ENCODE measurements around the gene SLC35F3. TPM values are rescaled to one million over a fixed set of nuclear protein-coding genes. Genes with fewer than 3 reads are reported as not detected.
"Not testable (repeated sequence)": the region's sequence is repeated elsewhere in the genome, so short reads cannot be mapped to it uniquely, and the experiment has no call there.

The SLC35F3 gene
- total RNA-seq, 1 donor from 2014 or later = 1.6 TPM

GRCh38 chr1:233885196-233885920, 19.1 kb upstream of the SLC35F3 start:
- DNase-seq (ENCODE audit: low read depth) = no peak
- no peak overlapping the region for H3K4me3 ChIP-seq (ENCODE audit: low read depth, low read length)
- no peak for TF ChIP-seq CTCF (conservative IDR thresholded peaks at IDR 0.05; ENCODE audit: low read depth, low read length)

DNA sequence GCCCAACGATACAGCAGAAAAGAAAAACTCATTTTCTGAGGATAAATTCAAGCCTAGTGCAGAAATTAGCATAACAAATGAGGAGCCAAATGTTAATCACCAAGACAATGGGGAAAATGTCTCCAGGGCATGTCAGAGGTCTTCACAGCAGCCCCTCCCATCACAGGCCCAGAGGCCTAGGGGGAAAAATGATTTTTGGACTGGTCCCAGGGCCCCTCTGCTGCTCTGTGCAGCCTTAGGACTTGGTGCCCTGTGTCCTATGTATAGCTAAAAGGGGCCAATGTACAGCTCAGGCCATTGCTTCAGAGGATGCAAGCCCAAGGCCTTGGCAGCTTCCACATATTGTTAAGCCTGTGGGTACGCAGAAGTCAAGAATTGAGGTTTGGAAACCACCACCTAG, 13.3 kb upstream of the SLC35F3 start:
- DNase-seq (ENCODE audit: low read depth); H3K4me3 ChIP-seq (ENCODE audit: low read depth, low read length): not testable (repeated sequence)

DNA sequence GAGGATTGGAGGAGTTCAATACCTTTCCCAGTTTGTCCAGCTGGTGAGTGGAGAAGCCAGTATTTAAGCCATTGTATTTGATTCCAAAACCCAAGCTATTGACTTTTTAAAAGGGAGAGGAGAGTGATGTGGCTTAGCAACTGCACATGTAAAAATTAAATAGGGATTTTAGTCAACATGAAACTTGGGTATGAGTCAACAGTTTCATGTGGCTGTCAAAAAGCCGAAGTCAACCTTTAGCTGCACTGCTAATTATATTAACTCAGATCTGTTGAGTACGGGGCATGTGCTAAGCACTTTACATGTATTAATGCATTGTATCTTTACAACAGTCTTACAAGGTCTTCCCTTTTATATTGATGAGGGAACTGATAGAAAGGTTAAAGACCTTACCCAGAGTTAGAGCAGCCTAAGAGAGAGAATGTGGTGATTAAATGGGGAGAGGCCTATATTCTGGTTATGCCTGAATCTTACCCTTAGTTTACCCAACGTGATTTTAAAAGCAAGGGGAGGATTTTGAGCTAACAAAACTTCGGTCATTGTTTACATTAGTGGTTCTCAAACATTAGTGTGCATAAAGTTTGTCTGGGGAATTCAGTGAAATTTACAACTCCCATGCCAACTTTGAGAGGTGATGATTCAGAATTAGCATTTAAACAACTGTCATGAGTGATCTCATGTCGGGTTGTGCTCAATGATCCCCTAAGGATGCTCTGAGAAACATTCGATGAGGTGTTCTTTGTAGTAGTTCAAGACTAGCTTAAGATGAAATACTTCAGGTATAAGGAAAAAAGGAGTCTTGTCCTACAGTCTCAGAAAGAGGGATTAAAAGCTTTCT, 6.9 kb upstream of the SLC35F3 start:
- no peak for DNase-seq (ENCODE audit: low read depth)
- TF ChIP-seq CTCF (conservative IDR thresholded peaks at IDR 0.05; ENCODE audit: low read depth, low read length) = no peak
- H3K4me3 ChIP-seq (ENCODE audit: low read depth, low read length) = no peak overlapping the region

DNA sequence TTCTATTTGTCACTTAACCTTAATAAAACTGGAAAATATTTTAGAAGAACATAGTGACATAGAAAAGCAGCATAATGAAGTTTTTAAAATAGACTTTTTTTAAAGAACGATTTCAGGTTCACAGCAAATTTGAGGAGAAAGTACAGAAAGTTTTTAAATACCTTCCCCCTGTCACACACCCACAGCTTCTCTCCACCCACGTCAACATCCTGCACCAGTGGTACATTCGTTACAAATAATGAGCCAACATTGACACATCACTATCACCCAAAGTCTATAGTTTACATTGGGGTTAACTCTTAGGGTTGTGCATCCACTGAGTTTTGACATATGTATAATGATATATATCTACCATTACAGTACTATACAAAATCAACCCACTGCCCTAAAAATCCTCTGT, 3.0 kb upstream of the SLC35F3 start:
- DNase-seq (ENCODE audit: low read depth) = no peak
- H3K4me3 ChIP-seq (ENCODE audit: low read depth, low read length) = no peak overlapping the region
- TF ChIP-seq CTCF (conservative IDR thresholded peaks at IDR 0.05; ENCODE audit: low read depth, low read length) = no peak

DNA sequence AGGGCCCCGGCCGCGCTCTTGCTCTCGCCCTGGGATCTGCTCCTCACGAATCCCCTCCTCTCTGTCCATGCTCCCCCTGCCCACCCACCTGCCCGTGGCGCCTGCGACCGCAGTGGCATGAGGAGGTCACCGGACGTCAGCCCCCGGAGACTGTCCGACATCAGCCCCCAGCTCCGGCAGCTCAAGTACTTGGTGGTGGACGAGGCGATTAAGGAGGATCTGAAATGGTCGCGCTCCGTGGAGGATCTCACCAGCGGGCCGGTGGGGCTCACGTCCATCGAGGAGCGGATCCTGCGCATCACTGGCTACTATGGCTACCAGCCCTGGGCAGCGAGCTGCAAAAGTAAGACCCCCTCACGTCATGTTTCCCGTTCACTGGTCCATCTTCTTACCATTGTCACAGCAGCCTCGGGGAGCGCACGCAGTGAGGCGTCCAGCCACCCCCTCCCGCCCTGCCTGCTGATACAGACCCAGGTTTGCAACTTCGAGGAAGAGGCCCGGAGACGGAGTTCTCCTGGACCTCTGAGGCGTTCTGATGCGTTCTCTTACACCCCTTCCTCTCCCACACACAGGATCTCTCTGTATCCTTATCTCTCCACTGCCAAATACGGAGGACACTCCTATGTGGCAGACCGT, 1.1 kb downstream of the SLC35F3 start:
- H3K4me3 ChIP-seq (ENCODE audit: low read depth, low read length) = peak overlapping the region; percentile 68
- DNase-seq (ENCODE audit: low read depth) = no peak
- no peak for TF ChIP-seq CTCF (conservative IDR thresholded peaks at IDR 0.05; ENCODE audit: low read depth, low read length)

- no peak for DNase-seq (ENCODE audit: low read depth)
- H3K4me3 ChIP-seq (ENCODE audit: low read depth, low read length) = no peak overlapping the region
Observed at GRCh38 chr1:233907151-233907550, 2.7 kb downstream of the SLC35F3 start.

More at GRCh38 chr1:233907151-233907550, 2.7 kb downstream of the SLC35F3 start:
- TF ChIP-seq CTCF (conservative IDR thresholded peaks at IDR 0.05; ENCODE audit: low read depth, low read length) = no peak
